ENCODE measurements around the gene CREB3L1. TPM values are rescaled to one million over a fixed set of nuclear protein-coding genes. Genes with fewer than 3 reads are reported as not detected.

CREB3L1 gene
- total and polyA plus RNA-seq, 2 donors (not counting 3 experiments of a cell fraction or from before 2014, with no cell fraction given), result 0.23 to 0.84 TPM

- H3K4me1 ChIP-seq (ENCODE audit: control insufficient read depth, extremely low read depth, insufficient read depth, low read length), result peaks cover 30% of the 10 kb centered on the region
- H3K79me2 ChIP-seq (ENCODE audit: control insufficient read depth, insufficient read depth, low read length), result no peaks in the 10 kb centered on the region
- BruUV-seq (replicated peaks), result no TSS peak
- dilution Hi-C loops (cut with MboI; ENCODE audit: extremely low pct_ligation_motif_present, low sequenced_read_pairs) (no loop called here), intact Hi-C loops (cut with micrococcal nuclease) (loop anchor here (1.0 to 2.0 kb wide), 7 partner anchors 56 to 321 kb away; no protein-coding TSS in a partner anchor)
- POLR2A ChIA-PET, result no interaction called here
- H3K27me3 ChIP-seq (ENCODE audit: control insufficient read depth in 2 of 2, insufficient read depth in 2 of 2, low read length in 2 of 2), result no peaks in the 10 kb centered on the region
- CTCF ChIA-PET, result interaction anchor here (0.6 to 9.4 kb wide), 27 partner anchors 14 to 1276 kb away, joined by 3 to 367 read pairs (median 4); partner anchors contain the start of gene DGKZ
- no peak for FAIRE-seq
- H3K4me3 ChIP-seq (replicated peaks in 1 of 3; ENCODE audit: insufficient read depth in 1 of 3, low read depth in 1 of 3, low read length in 3 of 3), result no peak overlapping the region
- no peak overlapping the region for H3K27ac ChIP-seq (ENCODE audit: insufficient read depth, low read depth, low read length)
- no peaks in the 10 kb centered on the region for H3K9me3 ChIP-seq (replicated peaks; ENCODE audit: control insufficient read depth, insufficient read depth, low read length)
- no peaks in the 10 kb centered on the region for H4K20me1 ChIP-seq (replicated peaks; ENCODE audit: control insufficient read depth, extremely low read depth, insufficient read depth, low read length)
- no peak overlapping the region for H3K9ac ChIP-seq (replicated peaks; ENCODE audit: extremely low read depth, insufficient read depth, low read length)
- H3K4me2 ChIP-seq (ENCODE audit: insufficient read depth, low read length), result no peak overlapping the region
- no peak for TF ChIP-seq POLR2A (IDR thresholded peaks at IDR 0.05; ENCODE audit: low read depth, low read length)
- TF ChIP-seq MAX (IDR thresholded peaks at IDR 0.05; ENCODE audit: insufficient read depth, insufficient read length), result no peak
- TF ChIP-seq GATA2 (IDR thresholded peaks at IDR 0.05; ENCODE audit: insufficient read depth, insufficient read length, low read depth, low read length), result no peak
- TF ChIP-seq MYC (IDR thresholded peaks at IDR 0.05; ENCODE audit: low read depth, low read length), result no peak
- TF ChIP-seq FOS (IDR thresholded peaks at IDR 0.05; ENCODE audit: borderline replicate concordance, insufficient read depth, low read length), result no peak
- TF ChIP-seq EZH2 (IDR thresholded peaks at IDR 0.05; ENCODE audit: borderline replicate concordance, low read depth, low read length, severe bottlenecking), result no peak
- no peak for TF ChIP-seq JUN (IDR thresholded peaks at IDR 0.05; ENCODE audit: borderline replicate concordance, insufficient read depth, insufficient read length, low read depth)
- TF ChIP-seq CTCF (IDR thresholded peaks at IDR 0.05; ENCODE audit: extremely low read depth in 1 of 2, insufficient read depth in 1 of 2, low read depth in 1 of 2, low read length in 2 of 2), result no peak
- TF ChIP-seq POLR2AphosphoS5 (IDR thresholded peaks at IDR 0.05; ENCODE audit: insufficient read depth, low read depth, low read length), result no peak
- no peaks in the 10 kb centered on the region for H3K36me3 ChIP-seq (ENCODE audit: control insufficient read depth in 2 of 2, extremely low read depth in 1 of 2, insufficient read depth in 2 of 2, low read length in 2 of 2)
- no peak overlapping the region for H2AFZ ChIP-seq (ENCODE audit: low read depth, low read length)
- no peaks in the 10 kb centered on the region for H3K9me1 ChIP-seq (replicated peaks; ENCODE audit: control insufficient read depth, extremely low read depth, insufficient read depth, low read length)
- no peak for DNase-seq (ENCODE audit: low read depth, low spot score)
These were observed 37.7 kb upstream of the CREB3L1 start for GRCh38 chr11:46239801-46240061.

Measured in endothelial cell of umbilical vein (primary cell).